T1000 (cell line): ENCODE measurements around the gene PRC1.

Experiments used
- DNase-seq: peaks from one replicate; lab custom pipeline; 2025; ENCODE audit warnings: mixed read lengths; lab: John Stamatoyannopoulos, UW

Gene PRC1

GRCh38 chr15:90989040-90989768 lies 5.1 kb downstream of the PRC1 start:
- DNase-seq, result no peak

- DNase-seq, result no peak
These were observed 6.0 kb downstream of the PRC1 start for GRCh38 chr15:90988296-90988695.

- DNase-seq, result no peak
These were observed 6.7 kb downstream of the PRC1 start for GRCh38 chr15:90987561-90988141.

GRCh38 chr15:90986790-90987507 lies 7.4 kb downstream of the PRC1 start:
- DNase-seq, result no peak

GRCh38 chr15:90982135-90982534 lies 12.2 kb downstream of the PRC1 start:
- no peak for DNase-seq

GRCh38 chr15:90981681-90982080 lies 12.7 kb downstream of the PRC1 start:
- no peak for DNase-seq

GRCh38 chr15:90979582-90979981 lies 14.8 kb downstream of the PRC1 start:
- DNase-seq, result no peak

- DNase-seq, result no peak
These were observed 20.1 kb downstream of the PRC1 start for GRCh38 chr15:90974216-90974615.

- no peak for DNase-seq
These were observed 22.2 kb downstream of the PRC1 start for GRCh38 chr15:90972133-90972532.

GRCh38 chr15:90970274-90970673 lies 24.1 kb downstream of the PRC1 start:
- DNase-seq, result no peak

GRCh38 chr15:90968434-90968833 lies 25.9 kb downstream of the PRC1 start:
- DNase-seq, result no peak

- DNase-seq, result no peak
These were observed 27.1 kb downstream of the PRC1 start for GRCh38 chr15:90967206-90967605.

GRCh38 chr15:90966262-90966661 lies 28.1 kb downstream of the PRC1 start:
- no peak for DNase-seq

GRCh38 chr15:90962021-90962420 lies 32.3 kb downstream of the PRC1 start:
- DNase-seq, result no peak

- DNase-seq, result no peak
These were observed 33.8 kb downstream of the PRC1 start for GRCh38 chr15:90960298-90961091.

GRCh38 chr15:90959894-90960293 lies 34.4 kb downstream of the PRC1 start:
- DNase-seq, result no peak

- no peak for DNase-seq
These were observed 35.2 kb downstream of the PRC1 start for GRCh38 chr15:90959028-90959595.

- DNase-seq, result no peak
These were observed 36.5 kb downstream of the PRC1 start for GRCh38 chr15:90957791-90958190.

- peak; percentile 35 for DNase-seq
These were observed 37.1 kb downstream of the PRC1 start for GRCh38 chr15:90957031-90957790.

- DNase-seq, result peak; percentile 48
These were observed 37.9 kb downstream of the PRC1 start for GRCh38 chr15:90956274-90957030.
